ENCODE results near the gene PSME3IP1.

Gene PSME3IP1

DNA sequence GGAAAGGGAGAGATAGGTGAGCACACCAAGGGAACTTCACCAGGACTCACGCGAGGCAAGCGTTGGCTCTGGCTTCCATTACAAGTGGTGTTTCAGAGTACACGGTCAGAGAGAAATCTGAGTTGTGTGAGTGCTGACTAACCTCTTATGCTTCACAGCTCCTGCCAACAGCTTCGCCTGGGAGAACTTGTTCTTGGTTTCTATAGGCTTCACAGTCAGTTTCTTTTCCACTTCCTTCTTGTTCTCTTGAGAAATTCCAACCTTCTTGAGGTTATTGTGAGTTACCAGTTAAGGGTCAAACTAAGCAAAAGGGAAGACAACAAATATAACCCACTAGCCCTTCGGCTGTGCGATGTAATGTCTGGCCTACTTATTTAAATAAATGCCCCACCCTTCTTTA lies 18.9 kb downstream of the PSME3IP1 start:
- H3K36me3 ChIP-seq (ENCODE audit: control insufficient read depth, insufficient read depth, low read length) = peaks cover 79% of the 10 kb centered on the region
- 100% methylated on average over 3 to 6 of the region's 7 CpGs for WGBS, 2 experiments (ENCODE audit: insufficient coverage in 2 of 2)
- H3K4me1 ChIP-seq (ENCODE audit: control insufficient read depth, insufficient read depth, low read length, poor library complexity, severe bottlenecking) = peaks cover 3% of the 10 kb centered on the region

DNA sequence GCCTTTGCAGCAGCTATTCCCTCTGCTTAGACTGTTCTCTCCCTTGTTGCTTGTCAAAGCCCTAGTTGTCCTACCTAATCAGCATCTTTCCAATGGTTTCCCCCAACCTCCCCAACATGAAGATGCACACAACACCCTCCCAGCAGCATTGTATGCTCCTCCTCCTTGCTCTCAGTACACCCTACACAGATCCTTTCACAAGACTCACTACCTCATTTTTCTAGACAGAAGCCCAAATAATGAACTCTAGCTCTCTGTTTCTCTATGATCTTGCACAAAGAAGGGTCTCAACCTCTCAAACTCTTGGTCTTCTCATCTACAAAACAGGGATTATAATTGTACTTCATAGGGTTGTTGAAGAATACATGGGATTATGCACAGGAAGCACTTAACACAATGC lies 19.4 kb downstream of the PSME3IP1 start:
- Histone ChIP-seq H3K4me3 (ENCODE audit: extremely low read depth, insufficient read depth, low read length, poor library complexity, severe bottlenecking) (no peak overlapping the region), H3K9me3 (ENCODE audit: control insufficient read depth, low read length) (no peaks in the 10 kb centered on the region), H3K36me3 (ENCODE audit: control insufficient read depth, insufficient read depth, low read length) (peaks cover 79% of the 10 kb centered on the region), H3K4me1 (ENCODE audit: control insufficient read depth, insufficient read depth, low read length, poor library complexity, severe bottlenecking) (peaks cover 3% of the 10 kb centered on the region), H3K27ac (ENCODE audit: low read depth, low read length, severe bottlenecking) (no peak overlapping the region)

More for the DNA sequence above, 18.9 kb downstream of the PSME3IP1 start:
- no peak overlapping the region for H3K4me3 ChIP-seq (ENCODE audit: extremely low read depth, insufficient read depth, low read length, poor library complexity, severe bottlenecking)
- H3K9me3 ChIP-seq (ENCODE audit: control insufficient read depth, low read length) = no peaks in the 10 kb centered on the region
- H3K27ac ChIP-seq (ENCODE audit: low read depth, low read length, severe bottlenecking) = no peak overlapping the region

DNA sequence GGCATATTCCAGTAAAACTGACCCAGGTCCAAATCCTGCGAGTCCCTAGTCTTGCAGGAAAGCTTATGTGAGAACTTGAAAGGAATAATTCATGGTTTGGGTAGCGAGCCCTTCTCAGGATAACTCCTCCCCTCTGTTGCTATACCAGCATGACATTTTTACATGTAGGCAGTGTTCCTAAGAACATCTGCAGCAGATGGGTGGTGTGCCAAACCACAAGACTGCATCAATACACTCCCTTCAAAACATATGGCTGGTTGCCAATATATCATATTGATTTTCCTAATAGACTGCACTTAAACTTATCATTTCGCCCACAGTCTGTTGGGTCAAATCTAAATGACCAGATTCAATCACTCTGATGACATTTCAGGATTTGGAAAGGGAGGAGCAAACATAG lies 19.9 kb downstream of the PSME3IP1 start:
- no peaks in the 10 kb centered on the region for H3K9me3 ChIP-seq (ENCODE audit: control insufficient read depth, low read length)
- peaks cover 3% of the 10 kb centered on the region for H3K4me1 ChIP-seq (ENCODE audit: control insufficient read depth, insufficient read depth, low read length, poor library complexity, severe bottlenecking)
- peaks cover 76% of the 10 kb centered on the region for H3K36me3 ChIP-seq (ENCODE audit: control insufficient read depth, insufficient read depth, low read length)
- H3K27ac ChIP-seq (ENCODE audit: low read depth, low read length, severe bottlenecking) = no peak overlapping the region
- no peak overlapping the region for H3K4me3 ChIP-seq (ENCODE audit: extremely low read depth, insufficient read depth, low read length, poor library complexity, severe bottlenecking)
- 100% methylated on average over 2 of the region's 3 CpGs; no CpG with 5 or more reads in 1 of the 2 experiments for WGBS, 2 experiments (ENCODE audit: insufficient coverage in 2 of 2)

DNA sequence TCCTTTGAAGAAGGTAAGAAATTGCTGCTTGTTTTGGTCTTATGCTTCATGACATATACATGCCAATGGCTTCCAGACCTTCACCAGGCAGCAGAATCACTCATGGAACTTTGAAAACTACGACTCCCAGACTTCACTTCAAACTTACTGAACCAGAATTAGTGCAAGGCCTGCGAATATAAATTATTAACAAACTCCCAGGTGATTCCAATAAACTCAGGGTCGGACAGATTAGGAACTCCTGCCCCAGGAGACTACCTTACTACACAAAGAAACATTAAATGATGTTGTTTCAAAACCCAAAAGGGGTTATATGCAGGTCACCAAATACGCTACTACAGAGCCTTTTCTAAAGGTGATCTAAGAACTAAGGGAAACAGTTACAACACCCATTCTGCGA lies 20.4 kb downstream of the PSME3IP1 start:
- Histone ChIP-seq H3K4me1 (ENCODE audit: control insufficient read depth, insufficient read depth, low read length, poor library complexity, severe bottlenecking) (peaks cover 3% of the 10 kb centered on the region), H3K36me3 (ENCODE audit: control insufficient read depth, insufficient read depth, low read length) (peaks cover 74% of the 10 kb centered on the region)

DNA sequence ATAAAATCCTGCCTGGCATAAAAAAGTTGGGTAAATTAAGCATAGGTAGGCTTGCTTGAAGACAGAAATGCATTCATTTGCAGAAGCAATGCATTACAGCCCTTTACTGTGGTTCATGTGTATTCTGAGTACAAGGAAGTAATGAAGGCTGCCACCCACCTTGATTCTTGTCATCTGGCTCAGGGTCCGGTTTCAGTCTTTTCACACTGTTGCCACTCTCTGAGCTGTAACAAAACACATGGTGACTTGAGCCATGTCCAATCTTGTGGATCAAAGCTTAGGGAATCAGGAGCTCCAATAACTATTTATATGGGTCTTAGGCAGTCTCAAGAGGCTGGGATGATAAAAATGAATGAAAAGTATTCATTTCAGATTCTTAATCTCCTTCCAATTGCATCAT lies 22.0 kb downstream of the PSME3IP1 start:
- peaks cover 83% of the 10 kb centered on the region for H3K36me3 ChIP-seq (ENCODE audit: control insufficient read depth, insufficient read depth, low read length)
- no peaks in the 10 kb centered on the region for H3K4me1 ChIP-seq (ENCODE audit: control insufficient read depth, insufficient read depth, low read length, poor library complexity, severe bottlenecking)
- H3K4me3 ChIP-seq (ENCODE audit: extremely low read depth, insufficient read depth, low read length, poor library complexity, severe bottlenecking) = no peak overlapping the region
- no peak overlapping the region for H3K27ac ChIP-seq (ENCODE audit: low read depth, low read length, severe bottlenecking)
- no peaks in the 10 kb centered on the region for H3K9me3 ChIP-seq (ENCODE audit: control insufficient read depth, low read length)
- WGBS, 2 experiments (ENCODE audit: insufficient coverage in 2 of 2) = 86 to 100% methylated on average over 1 of the region's 1 CpG

More for the DNA sequence above, 20.4 kb downstream of the PSME3IP1 start:
- Histone ChIP-seq H3K4me3 (ENCODE audit: extremely low read depth, insufficient read depth, low read length, poor library complexity, severe bottlenecking) (no peak overlapping the region), H3K27ac (ENCODE audit: low read depth, low read length, severe bottlenecking) (no peak overlapping the region), H3K9me3 (ENCODE audit: control insufficient read depth, low read length) (no peaks in the 10 kb centered on the region)
- 87 to 100% methylated on average over 2 to 3 of the region's 5 CpGs for WGBS, 2 experiments (ENCODE audit: insufficient coverage in 2 of 2)

DNA sequence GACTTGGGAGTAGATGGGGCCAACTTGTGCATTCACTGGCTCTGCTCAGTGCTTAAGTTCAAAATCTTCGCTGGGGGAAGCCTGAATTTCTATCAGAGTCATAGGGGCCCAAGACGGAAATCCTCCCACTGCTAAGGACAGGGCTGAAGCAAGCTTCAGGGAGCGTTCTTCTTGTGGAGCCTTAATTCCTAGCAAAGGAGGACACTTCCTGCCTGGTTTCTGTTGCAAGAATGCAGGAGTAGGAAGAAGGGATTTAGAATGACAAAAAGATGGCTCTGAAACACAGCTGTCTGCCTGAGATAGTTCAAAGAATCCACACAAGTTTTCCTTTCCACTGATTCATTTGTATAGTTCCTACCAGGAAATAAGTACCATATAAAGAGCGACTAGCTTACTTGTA lies 26.4 kb downstream of the PSME3IP1 start:
- H3K9me3 ChIP-seq (ENCODE audit: control insufficient read depth, low read length) = no peaks in the 10 kb centered on the region
- 67 to 92% methylated on average over 3 of the region's 4 CpGs for WGBS, 2 experiments (ENCODE audit: insufficient coverage in 2 of 2)
- H3K4me1 ChIP-seq (ENCODE audit: control insufficient read depth, insufficient read depth, low read length, poor library complexity, severe bottlenecking) = no peaks in the 10 kb centered on the region
- H3K4me3 ChIP-seq (ENCODE audit: extremely low read depth, insufficient read depth, low read length, poor library complexity, severe bottlenecking) = no peak overlapping the region
- H3K36me3 ChIP-seq (ENCODE audit: control insufficient read depth, insufficient read depth, low read length) = peaks cover 93% of the 10 kb centered on the region
- H3K27ac ChIP-seq (ENCODE audit: low read depth, low read length, severe bottlenecking) = no peak overlapping the region

DNA sequence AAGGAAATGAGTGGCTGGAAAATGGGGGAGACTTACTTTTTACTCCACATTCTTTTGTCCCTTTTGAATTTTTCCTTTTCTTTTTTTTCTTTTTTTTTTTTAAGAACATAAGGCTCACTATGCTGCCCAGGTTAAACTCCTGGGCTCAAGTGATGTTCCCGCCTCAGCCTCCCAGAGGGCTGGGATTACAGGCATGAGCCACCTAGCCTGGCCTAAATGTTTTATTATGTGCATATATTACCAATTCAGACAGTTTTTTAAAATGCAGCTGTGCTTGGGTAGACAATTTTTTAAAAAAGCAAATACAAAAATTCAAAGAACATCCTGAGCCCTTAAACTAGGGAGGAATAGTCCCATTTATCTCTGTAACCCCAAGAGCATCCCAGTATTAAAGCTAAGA lies 28.3 kb downstream of the PSME3IP1 start:
- Histone ChIP-seq H3K4me3 (ENCODE audit: extremely low read depth, insufficient read depth, low read length, poor library complexity, severe bottlenecking) (no peak overlapping the region), H3K4me1 (ENCODE audit: control insufficient read depth, insufficient read depth, low read length, poor library complexity, severe bottlenecking) (no peaks in the 10 kb centered on the region), H3K36me3 (ENCODE audit: control insufficient read depth, insufficient read depth, low read length) (peaks cover 93% of the 10 kb centered on the region), H3K9me3 (ENCODE audit: control insufficient read depth, low read length) (no peaks in the 10 kb centered on the region), H3K27ac (ENCODE audit: low read depth, low read length, severe bottlenecking) (no peak overlapping the region)
- no CpG with 5 or more reads among the region's 1 CpG for WGBS, 2 experiments (ENCODE audit: insufficient coverage in 2 of 2)

DNA sequence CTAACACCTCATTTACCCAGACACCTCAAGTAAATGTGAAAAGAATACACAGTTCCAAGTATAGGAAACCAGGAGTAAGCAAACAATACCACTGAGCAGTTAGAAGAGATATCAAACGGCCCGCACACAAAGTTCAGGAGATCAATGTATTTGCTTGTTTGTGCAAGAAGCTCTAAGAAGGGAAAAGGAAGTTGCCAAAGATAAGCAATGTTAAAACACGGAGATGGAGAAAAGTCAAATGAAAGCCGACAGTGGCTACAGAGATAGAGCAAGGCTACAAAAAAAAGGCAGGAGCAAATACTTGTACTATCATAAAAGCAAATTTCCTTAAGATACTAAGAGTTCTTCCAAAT lies 29.5 kb downstream of the PSME3IP1 start:
- H3K36me3 ChIP-seq (ENCODE audit: control insufficient read depth, insufficient read depth, low read length) = peaks cover 93% of the 10 kb centered on the region
- no peaks in the 10 kb centered on the region for H3K4me1 ChIP-seq (ENCODE audit: control insufficient read depth, insufficient read depth, low read length, poor library complexity, severe bottlenecking)
- no peak overlapping the region for H3K4me3 ChIP-seq (ENCODE audit: extremely low read depth, insufficient read depth, low read length, poor library complexity, severe bottlenecking)
- WGBS, 2 experiments (ENCODE audit: insufficient coverage in 2 of 2) = 70 to 94% methylated on average over 3 of the region's 4 CpGs
- H3K9me3 ChIP-seq (ENCODE audit: control insufficient read depth, low read length) = no peaks in the 10 kb centered on the region
- H3K27ac ChIP-seq (ENCODE audit: low read depth, low read length, severe bottlenecking) = no peak overlapping the region

DNA sequence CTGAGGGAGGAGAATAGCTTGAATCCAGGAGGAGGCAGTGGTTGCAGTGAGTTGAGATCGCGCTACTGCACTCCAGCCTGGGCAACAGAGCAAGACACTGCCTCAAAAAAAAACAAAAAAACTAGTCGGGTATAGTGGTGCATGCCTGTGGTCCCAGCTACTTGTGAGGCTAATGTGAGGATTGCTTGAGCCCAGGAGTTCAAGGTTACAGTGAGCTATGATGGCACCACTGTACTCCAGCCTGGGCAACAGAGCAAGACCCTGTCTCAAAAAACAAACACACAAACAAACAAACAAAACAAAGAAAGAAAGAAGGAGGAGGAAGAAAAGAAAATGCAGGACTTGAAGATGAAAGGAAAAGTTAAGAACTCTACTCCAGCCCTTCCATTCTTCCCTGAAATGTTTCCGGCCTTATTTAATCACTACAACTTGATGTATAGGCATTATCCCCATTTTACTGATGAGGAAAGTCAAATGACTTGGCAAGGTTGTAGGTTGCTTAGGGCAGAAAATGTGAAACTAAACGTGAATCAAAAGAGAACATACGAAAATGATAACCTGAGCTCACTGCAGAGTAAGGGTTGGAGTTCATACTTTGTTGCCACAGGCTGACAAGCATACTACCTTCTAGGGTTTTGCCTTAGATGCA lies 30.0 kb downstream of the PSME3IP1 start:
- WGBS, 2 experiments (ENCODE audit: insufficient coverage in 2 of 2) = 93 to 100% methylated on average over 2 of the region's 6 CpGs
- no peaks in the 10 kb centered on the region for H3K9me3 ChIP-seq (ENCODE audit: control insufficient read depth, low read length)
- no peaks in the 10 kb centered on the region for H3K4me1 ChIP-seq (ENCODE audit: control insufficient read depth, insufficient read depth, low read length, poor library complexity, severe bottlenecking)
- H3K4me3 ChIP-seq (ENCODE audit: extremely low read depth, insufficient read depth, low read length, poor library complexity, severe bottlenecking) = no peak overlapping the region
- peaks cover 97% of the 10 kb centered on the region for H3K36me3 ChIP-seq (ENCODE audit: control insufficient read depth, insufficient read depth, low read length)
- H3K27ac ChIP-seq (ENCODE audit: low read depth, low read length, severe bottlenecking) = no peak overlapping the region

DNA sequence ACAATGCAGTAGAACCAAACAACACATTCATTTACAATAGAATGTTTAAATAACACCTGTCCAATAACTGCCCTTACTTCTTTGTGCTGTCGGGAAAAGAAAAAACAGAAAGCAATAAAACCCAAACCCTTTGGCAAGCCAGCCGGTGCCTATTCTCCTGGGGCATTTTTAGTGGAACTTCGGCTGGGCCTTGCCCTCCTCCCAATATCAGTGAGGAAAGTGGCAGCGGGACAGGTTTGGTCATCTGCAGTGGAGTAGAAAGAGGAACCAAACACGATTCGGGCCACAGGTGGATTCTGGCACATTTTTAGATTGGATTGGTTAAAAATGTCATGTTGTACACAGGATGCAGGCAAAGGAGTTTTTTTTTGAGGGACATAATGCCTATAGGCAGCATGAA lies 32.0 kb downstream of the PSME3IP1 start:
- Histone ChIP-seq H3K4me1 (ENCODE audit: control insufficient read depth, insufficient read depth, low read length, poor library complexity, severe bottlenecking) (no peaks in the 10 kb centered on the region), H3K27ac (ENCODE audit: low read depth, low read length, severe bottlenecking) (no peak overlapping the region), H3K9me3 (ENCODE audit: control insufficient read depth, low read length) (no peaks in the 10 kb centered on the region), H3K36me3 (ENCODE audit: control insufficient read depth, insufficient read depth, low read length) (peaks cover 88% of the 10 kb centered on the region), H3K4me3 (ENCODE audit: extremely low read depth, insufficient read depth, low read length, poor library complexity, severe bottlenecking) (no peak overlapping the region)
- 93 to 98% methylated on average over 2 to 4 of the region's 6 CpGs for WGBS, 2 experiments (ENCODE audit: insufficient coverage in 2 of 2)

DNA sequence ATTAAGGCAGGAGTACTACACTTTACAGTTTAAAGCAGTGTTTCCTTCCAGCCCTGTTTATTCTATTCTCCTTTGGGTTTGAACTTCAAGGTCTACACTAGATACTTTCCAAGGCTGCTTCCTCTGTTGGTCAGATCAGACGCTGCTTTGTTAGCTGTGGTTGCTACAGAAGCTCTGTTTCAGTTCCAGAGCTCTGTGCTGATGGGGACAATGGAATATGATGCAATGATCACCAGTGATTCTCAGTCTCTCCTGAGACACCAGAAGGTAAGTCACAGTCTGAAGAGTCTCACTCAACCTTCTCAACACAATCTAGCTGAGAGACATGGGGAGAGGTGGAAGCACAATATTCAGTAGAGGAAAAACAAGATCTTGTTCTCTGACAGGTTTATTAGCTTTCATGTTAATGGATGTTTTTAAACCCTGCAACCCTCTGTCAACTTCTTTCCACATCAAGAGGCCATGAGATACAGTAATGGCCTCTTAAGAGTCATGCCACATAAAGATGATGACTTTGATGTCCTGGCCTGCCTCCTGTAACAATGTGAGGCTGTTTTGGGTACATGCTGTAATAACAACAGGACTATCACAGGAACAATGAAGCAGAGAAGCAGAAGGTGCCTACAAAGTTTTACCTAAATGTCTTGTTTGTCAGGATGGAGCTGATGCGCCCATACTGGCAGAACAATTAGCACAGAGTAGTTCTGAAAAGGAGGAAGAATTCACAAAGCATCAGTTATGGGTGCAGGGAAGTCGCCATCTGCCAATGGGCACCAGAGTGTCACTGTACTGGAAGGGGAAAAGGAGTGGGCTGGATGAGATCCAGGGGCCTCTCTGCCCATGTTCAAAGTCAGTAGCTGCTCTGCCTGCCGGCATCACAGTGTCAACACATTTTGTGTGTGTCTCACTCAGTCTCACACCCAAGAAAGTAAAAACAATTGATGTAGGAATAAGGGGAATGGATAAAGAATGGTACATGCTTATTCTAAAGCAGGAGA lies 33.4 kb downstream of the PSME3IP1 start:
- WGBS, 2 experiments (ENCODE audit: insufficient coverage in 2 of 2) = 100% methylated on average over 2 to 3 of the region's 4 CpGs
- no peaks in the 10 kb centered on the region for H3K9me3 ChIP-seq (ENCODE audit: control insufficient read depth, low read length)
- H3K4me1 ChIP-seq (ENCODE audit: control insufficient read depth, insufficient read depth, low read length, poor library complexity, severe bottlenecking) = peaks cover 6% of the 10 kb centered on the region
- H3K4me3 ChIP-seq (ENCODE audit: extremely low read depth, insufficient read depth, low read length, poor library complexity, severe bottlenecking) = no peak overlapping the region
- H3K36me3 ChIP-seq (ENCODE audit: control insufficient read depth, insufficient read depth, low read length) = peaks cover 81% of the 10 kb centered on the region
- H3K27ac ChIP-seq (ENCODE audit: low read depth, low read length, severe bottlenecking) = no peak overlapping the region
